HG03378 (cell line): Measurements from ENCODE around the gene KRT6C.

Experiments
- ATAC-seq: cut with Tn5 transposase; IDR thresholded peaks from one replicate; pipeline ENCODE4 v1.9.1; 2021; ENCODE audit warnings: mild to moderate bottlenecking, moderate library complexity; ENCODE audit not compliant: unreplicated experiment

Gene KRT6C

GRCh38 chr12:52473768-52474167, at the start of gene KRT6C:
TSS of gene KRT6C (minus strand) at chr12:52473805. CDS start at chr12:52473737, 68 bp downstream.
- no peak for ATAC-seq

GRCh38 chr12:52522346-52523011, 48.9 kb upstream of the KRT6C start:
- no peak for ATAC-seq

- ATAC-seq: no peak
Observed at GRCh38 chr12:52521568-52522266, 48.1 kb upstream of the KRT6C start.

- ATAC-seq: no peak
Observed at GRCh38 chr12:52521175-52521567, 47.6 kb upstream of the KRT6C start.

- no peak for ATAC-seq
Observed at GRCh38 chr12:52519826-52520662, 46.4 kb upstream of the KRT6C start, which contains the start of gene KRT5. TSS of gene KRT5 (minus strand) at chr12:52520394. CDS start at chr12:52520296, 98 bp downstream.

- ATAC-seq: no peak
Observed at GRCh38 chr12:52519387-52519703, 45.7 kb upstream of the KRT6C start.

- ATAC-seq: no peak
Observed at GRCh38 chr12:52518574-52519386, 45.2 kb upstream of the KRT6C start.

- ATAC-seq: no peak
Observed at GRCh38 chr12:52517888-52518287, 44.3 kb upstream of the KRT6C start.

GRCh38 chr12:52517005-52517835, 43.6 kb upstream of the KRT6C start:
- no peak for ATAC-seq

- no peak for ATAC-seq
Observed at GRCh38 chr12:52515927-52516831, 42.6 kb upstream of the KRT6C start.

- ATAC-seq: no peak
Observed at GRCh38 chr12:52515319-52515646, 41.7 kb upstream of the KRT6C start.

GRCh38 chr12:52514471-52515318, 41.1 kb upstream of the KRT6C start:
- ATAC-seq: no peak

GRCh38 chr12:52513736-52514135, 40.1 kb upstream of the KRT6C start:
- ATAC-seq: no peak

GRCh38 chr12:52508211-52508610, 34.6 kb upstream of the KRT6C start:
- ATAC-seq: no peak

GRCh38 chr12:52506858-52507715, 33.5 kb upstream of the KRT6C start:
- no peak for ATAC-seq

GRCh38 chr12:52502877-52503276, 29.3 kb upstream of the KRT6C start:
- no peak for ATAC-seq

- ATAC-seq: no peak
Observed at GRCh38 chr12:52501490-52501889, 27.9 kb upstream of the KRT6C start.
